K562 treated with DMSO at 1 percent for 48 hours (cell line): ENCODE results near the gene HCAR1. TPM values are rescaled to one million over a fixed set of nuclear protein-coding genes. Genes with fewer than 3 reads are reported as not detected.

Experiments used
- total RNA-seq: library from RNA; unstranded; fragments of 300-600 nt; gene quantifications from 2 replicates; pipeline ENCODE4 v1.2.3, GENCODE V29; 2022; ENCODE audit warnings: low replicate concordance; ENCODE audit errors: extremely low read depth

HCAR1 gene
- not detected in 2 replicates for total RNA-seq

DNA sequence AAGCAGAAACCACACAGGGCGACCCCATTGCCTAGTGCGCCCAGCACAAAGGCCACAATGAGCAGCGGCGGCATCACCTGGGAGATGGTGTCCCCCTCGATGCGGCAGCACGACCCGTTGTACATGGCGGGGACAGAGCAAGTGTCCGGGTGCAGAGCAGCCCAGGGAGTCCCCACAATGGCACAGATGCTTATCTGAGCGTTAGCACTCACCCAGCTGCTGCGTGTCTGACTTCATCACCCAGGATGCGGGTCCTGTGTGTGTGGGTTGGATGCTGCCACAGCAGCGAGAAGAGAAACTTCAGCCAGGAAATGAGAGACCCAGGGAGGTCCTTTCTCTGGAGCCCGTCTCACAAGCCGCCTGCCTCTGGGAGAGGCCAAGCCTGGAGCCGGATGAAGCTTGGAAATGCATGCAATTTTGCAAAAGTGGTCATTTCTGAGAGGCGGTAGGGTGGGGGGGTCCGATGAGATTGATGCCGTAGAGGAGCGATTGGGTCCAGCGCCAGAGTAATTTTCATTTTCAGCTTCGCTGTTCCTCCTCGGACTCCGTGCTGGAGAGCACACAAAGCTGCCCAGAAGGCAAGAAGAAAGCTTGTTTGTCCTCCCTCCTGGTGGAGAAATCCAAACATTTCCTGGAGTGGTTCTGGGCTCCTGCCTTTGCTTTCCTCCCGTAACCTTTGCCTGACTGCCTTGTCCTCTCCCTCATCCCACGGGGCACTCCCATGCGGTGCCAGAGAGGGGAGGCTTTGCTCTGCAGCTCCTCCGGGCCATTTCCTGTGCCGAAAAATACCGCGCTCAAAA lies at the start of gene HCAR1:
HCAR1 (minus strand) TSS at position 630 of the 800 bp plus-strand sequence; CDS start at position 125, 505 bp downstream.

DNA sequence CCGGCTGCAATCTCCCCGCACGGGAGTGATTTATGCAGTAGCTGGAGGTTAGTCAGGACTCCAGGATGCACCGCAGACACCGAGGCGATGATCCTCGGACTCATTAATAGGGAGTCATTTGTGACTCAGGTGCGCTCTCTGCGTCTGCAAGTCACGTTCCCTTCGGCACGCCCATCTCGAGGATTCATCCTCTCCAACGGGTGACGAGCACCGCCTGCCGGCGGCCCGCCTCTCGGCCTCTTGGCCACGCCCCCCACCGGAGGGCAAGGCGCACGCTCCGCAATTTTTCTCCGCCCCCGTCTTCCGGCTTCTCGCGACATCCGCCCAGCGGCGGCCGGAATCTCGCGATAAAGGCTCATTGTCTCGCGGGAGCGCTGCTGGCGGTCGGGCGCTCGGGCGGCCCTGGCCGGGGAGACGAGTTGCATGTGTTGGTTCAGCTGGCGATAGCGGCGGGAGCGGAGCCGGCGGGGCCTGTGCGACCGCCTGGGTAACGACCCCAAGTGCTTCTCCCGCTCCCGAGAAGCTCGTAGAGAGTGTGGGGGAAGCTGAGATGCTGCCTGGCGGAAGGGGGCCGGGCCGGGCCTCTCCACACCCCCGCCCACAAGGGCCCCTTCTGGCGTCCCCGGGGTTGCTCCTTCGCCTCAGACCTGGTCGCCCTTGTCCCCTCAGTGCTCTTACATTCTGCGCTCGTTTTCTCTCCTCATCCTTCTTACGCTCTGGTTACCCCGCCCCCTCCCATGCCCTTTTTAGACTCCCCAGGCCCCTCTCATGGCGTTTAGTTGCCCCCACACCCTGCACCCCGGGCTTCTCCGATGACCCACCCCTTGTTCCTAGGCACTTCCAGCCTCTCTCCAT lies 22.0 kb upstream of the HCAR1 start, which contains the start of gene DENR:
DENR (plus strand) TSS at position 361 of the 855 bp plus-strand sequence. CDS start 878 bp downstream, outside the sequence.

GRCh38 chr12:122716658-122717057 lies 14.0 kb downstream of the HCAR1 start, which contains the start of gene HCAR3:
HCAR3 (minus strand) TSS chr12:122716811; CDS start chr12:122716737, 74 bp downstream.

DNA sequence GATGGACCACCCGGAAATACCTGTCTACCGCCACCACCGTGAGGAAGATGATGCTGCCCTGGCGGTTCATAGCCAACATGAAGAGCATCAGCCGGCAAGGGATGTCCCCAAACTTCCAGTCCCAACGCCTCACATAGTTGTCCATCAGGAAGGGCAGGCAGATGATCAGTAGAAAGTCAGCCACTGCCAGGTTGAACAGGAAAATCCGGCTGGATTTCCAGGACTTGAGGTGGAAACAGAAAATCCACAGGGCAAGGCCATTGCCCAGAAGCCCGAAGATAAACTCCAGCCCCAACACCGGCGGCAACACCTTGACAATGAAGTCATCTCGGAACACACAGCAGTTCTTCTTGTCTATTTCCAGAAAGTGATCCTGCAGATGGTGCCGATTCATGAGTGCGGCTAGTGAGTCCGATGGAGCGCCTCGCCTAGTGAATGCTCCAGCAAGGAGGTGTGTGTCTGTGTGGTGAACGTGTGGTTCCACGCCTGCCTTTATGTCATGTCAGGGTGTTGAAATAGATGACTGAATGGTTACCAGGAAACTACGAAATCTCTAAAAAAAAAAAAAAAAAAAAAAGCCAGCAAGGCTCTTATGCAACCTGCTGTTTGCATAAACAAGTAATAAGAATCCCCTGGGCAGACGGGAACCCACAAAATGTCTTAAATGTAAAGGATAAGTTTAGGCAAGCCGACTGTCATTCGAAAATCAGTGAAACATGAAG lies 27.6 kb downstream of the HCAR1 start, which contains the start of gene HCAR2:
HCAR2 (minus strand) TSS at position 468 of the 722 bp plus-strand sequence; CDS start at position 394, 74 bp downstream.

Other genes starting within 250 kb of the HCAR1 start
- not detected in 2 replicates for gene ZCCHC8, start 229.9 kb downstream of the HCAR1 start, total RNA-seq
- not detected in 2 replicates for gene RSRC2, start 203.9 kb downstream of the HCAR1 start, total RNA-seq
- gene KNTC1, start 203.6 kb downstream of the HCAR1 start, total RNA-seq, result 100.0 TPM in 1 of 2 replicates, not detected in the other
- gene HCAR2, start 27.5 kb downstream of the HCAR1 start, total RNA-seq, result not detected in 2 replicates
- gene HCAR3, start 14.0 kb downstream of the HCAR1 start, total RNA-seq, result not detected in 2 replicates
- gene DENR, start 22.0 kb upstream of the HCAR1 start, total RNA-seq, result not detected in 2 replicates
- not detected in 2 replicates for gene CCDC62, start 43.7 kb upstream of the HCAR1 start, total RNA-seq
- gene HIP1R, start 104.6 kb upstream of the HCAR1 start, total RNA-seq, result not detected in 2 replicates
- gene VPS37B, start 165.3 kb upstream of the HCAR1 start, total RNA-seq, result not detected in 2 replicates
- not detected in 2 replicates for gene ABCB9, start 235.6 kb upstream of the HCAR1 start, total RNA-seq
- gene OGFOD2, start 244.4 kb upstream of the HCAR1 start, total RNA-seq, result not detected in 2 replicates
- gene ARL6IP4, start 249.8 kb upstream of the HCAR1 start, total RNA-seq, result 481 TPM in 1 of 2 replicates, not detected in the other